ENCODE results near the gene MICALL1.

- TF ChIP-seq EZH2 (IDR thresholded peaks at IDR 0.05) (no peak), CTCF (IDR thresholded peaks at IDR 0.05) (no peak), EZH2phosphoT487 (IDR thresholded peaks at IDR 0.05) (no peak)
Observed at GRCh38 chr22:37920126-37920525, 14.0 kb downstream of the MICALL1 start.
